GM21515 (cell line): ENCODE measurements around the gene UMOD.

Experiments
- ATAC-seq: cut with Tn5 transposase; IDR thresholded peaks from one replicate; pipeline ENCODE4 v1.9.1; 2021; ENCODE audit not compliant: unreplicated experiment

UMOD gene

DNA sequence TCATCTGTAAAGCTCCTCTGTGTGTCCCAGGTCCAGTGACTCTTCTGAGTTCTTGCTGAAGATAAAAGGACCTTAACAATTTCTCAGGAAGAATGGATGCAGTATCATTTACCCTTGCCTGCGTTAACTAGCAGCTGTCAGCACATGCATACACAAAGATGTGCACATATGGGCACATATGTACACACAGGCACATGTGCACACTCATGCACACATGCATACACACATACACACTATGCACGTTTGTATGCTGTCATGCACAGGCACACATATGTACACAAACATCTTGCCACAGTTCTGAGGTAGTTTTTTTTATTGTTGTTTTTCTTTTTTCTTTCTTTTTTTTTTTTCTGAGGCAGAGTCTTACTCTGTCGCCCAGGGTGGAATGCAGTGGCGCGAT lies 50.1 kb downstream of the UMOD start:
- ATAC-seq: no peak

DNA sequence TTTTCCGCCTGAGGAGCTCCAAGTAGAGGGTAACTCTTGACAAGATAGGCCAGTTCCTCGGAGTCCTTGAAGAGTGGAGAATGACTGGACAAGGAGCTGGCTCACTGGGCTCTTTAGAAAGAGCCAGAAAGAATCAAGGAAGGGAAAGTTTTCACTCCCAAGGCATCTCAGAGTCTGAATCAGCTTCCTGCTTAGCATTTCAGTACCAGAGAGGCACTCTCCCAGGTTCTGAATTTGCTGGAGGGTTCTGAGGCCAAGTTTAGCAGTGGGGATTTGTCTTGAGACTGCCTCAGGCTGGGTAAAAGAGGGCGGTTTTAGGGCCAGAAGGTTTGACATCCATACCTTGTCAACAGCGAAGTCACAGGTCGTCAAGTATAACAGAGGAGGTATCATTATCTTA lies 50.7 kb downstream of the UMOD start:
- ATAC-seq: no peak

DNA sequence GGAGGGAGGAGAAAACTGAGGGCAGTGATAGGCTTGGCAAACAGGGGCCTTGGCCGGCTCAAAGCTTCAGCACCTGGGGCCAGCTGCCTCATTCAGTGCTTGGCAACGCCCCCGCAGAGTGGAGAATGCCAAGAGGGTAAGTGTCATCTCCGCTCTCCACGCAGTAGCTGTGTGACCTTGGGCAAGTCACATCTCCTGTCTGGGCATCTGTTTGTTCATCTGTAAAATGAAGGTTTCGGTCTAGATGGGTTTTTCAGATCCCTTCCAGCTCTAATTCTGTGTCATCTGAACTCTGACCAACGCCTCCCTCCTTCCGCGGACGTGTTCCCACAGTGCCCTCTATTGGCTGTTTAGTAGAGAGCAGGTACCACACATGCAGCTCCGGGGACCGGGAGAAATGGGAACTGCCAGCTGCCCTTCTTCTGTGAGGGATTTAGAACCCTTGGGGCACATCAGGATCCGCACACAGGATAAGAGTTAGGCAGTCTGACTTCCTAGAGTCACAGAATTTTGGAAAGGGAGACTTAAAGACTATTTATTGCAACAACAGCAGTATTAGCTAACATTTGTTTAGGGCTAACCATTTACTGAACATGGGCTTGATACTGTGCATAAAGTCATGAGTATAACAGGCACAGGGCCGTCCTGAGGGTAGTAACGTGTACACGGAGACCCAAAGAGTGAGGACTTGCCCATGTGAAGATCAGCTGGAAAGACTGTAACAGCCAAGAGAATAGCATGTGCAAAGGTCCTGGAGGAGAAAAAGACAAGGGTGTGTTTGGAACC lies 52.0 kb downstream of the UMOD start:
- no peak for ATAC-seq

DNA sequence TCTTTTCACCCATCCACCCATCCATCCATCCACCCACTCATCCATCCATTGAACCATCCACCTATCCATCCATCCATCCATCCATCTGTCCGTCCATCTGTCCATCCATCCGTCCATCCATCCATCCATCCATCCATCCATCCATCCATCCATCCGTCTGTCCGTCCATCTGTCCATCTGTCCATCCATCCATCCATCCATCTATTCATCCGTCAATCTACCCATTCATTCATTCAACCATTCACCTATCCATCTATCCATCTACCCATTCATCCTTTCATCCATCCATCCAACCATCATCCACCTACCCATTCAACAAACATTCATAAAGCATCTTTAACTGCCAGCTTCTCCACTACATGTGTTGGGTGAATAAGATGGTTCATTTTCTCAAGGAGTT lies 54.1 kb downstream of the UMOD start:
- no peak for ATAC-seq

DNA sequence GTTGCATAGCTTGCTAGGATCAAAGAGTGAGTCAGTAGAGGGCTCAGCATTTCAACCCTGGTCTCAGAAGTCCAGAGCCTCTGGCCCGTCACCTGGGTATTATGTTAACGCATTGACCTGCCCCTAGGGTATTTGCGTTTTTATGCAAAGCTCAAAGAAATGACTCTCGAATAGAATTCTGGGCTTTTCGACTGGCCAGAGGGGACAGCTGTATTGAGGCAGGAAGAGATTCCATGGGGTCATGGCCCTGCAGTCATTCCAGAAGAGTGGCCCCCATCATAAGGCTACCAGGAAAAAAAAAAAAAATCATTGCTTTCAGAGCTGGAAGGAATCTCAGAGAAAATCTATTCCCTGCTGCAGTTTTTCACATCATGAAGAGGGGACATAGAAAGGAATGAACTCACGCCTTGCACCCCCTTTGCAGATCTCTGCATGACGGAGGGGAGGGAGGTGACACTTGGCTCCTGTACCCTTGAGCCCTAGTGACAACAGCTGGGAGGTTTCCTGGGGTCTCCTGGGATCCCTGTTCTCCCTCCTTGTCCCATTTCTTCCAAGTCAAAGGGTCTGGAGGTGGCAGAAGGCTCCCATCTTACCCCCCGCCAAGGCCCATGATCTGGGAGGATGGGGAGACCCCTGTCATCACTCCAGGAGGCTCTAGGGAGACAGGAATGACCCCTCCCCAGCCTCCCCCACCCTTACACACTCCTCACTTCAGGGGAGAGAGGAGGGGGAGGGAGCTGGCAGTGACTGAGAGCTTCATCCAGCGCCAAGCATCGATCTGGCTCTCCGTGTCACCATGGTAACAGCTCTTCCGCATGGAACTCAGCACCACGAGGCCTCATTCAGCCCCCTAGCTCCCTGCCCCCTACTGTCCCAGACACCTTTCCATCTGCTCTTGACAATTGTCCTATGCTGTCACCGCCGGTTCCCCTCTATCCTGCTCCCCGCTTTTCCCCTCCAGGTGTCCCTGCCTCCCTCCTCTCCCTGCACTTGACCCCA lies 61.0 kb downstream of the UMOD start:
- ATAC-seq: no peak

DNA sequence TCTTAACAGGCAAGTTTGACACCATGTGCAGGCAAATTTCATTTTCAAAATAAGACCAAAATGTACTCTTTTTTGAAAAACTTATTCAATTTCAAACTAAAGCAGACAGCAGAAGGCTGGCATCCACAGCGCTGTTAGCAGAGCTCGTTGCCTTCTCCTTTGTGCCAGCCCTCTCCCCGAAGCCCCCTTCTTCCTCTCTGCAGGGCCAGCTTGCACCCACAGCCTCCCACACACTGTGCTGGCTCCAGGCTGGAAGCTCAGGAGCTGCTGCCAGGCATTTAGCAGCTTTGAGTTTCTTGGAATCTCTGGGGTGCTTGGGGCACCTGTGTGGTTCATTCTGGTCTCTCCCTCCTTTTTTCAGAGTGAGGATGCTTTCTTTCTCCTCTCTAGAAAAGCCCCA lies 62.9 kb downstream of the UMOD start:
- no peak for ATAC-seq

DNA sequence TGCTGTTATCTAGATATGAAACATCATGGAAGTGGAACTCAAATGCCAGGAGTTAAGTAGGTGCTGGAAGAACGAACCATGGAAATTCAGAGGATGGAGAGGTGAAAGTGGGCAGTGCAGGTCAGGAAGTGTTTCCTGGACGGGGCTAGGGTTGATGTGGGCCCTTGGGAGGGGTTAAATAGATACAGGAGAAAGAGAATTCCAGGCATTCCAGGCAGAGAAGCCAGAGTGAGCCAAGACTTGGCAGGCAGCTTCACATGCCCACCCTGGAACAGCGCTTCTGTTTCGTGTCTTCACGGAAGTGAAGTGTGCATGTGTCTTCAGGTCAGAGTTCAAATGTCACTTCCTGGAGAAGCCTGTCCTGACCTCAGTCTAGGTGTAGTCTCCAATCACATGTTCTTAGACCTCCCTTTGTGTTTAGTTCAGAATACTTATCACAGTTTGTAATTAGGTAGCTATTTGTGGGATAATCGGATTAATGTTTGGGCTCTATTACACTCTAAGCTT lies 66.5 kb downstream of the UMOD start:
- ATAC-seq: no peak
